Activated naive CD8-positive, alpha-beta T cell treated with anti-CD3 and anti-CD28 coated beads, Interleukin-2, amount 10 ng/mL, durations not matched to agents 7 days and 5 days (primary cell): Measurements from ENCODE around the gene NR2F6. TPM values are rescaled to one million over a fixed set of nuclear protein-coding genes. Genes with fewer than 3 reads are reported as not detected.

Experiments used
- ATAC-seq: fragments of 150-1000 bp; cut with Tn5 transposase; one replicate; pipeline ENCODE4 v1.10.0; 2021; ENCODE audit warnings: low read depth, moderate library complexity
- POLR2A ChIA-PET: fragments of 350-600 bp; sonication (Branson Sonifier 250); formaldehyde crosslinking; loops from one replicate; lab custom pipeline; 2021; ENCODE audit warnings: antibody characterized with exemption; lab: Charles Lee
- DNase-seq: peaks from one replicate; pipeline ENCODE4 v3.0.0; 2021
- H3K27ac Mint-ChIP-seq: one replicate; pipeline ENCODE4 v1.8.0; 2022; ENCODE audit warnings: mild to moderate bottlenecking, mixed read lengths
- H3K27me3 Mint-ChIP-seq: one replicate; pipeline ENCODE4 v1.8.0; 2022; ENCODE audit warnings: mild to moderate bottlenecking, moderate library complexity, mixed read lengths
- H3K36me3 Mint-ChIP-seq: one replicate; pipeline ENCODE4 v1.8.0; 2021; ENCODE audit warnings: mild to moderate bottlenecking, mixed read lengths
- H3K4me1 Mint-ChIP-seq: one replicate; pipeline ENCODE4 v1.8.0; 2021; ENCODE audit warnings: mixed read lengths
- H3K4me3 Mint-ChIP-seq: one replicate; pipeline ENCODE4 v1.8.0; 2022; ENCODE audit warnings: mild to moderate bottlenecking, moderate library complexity, mixed read lengths
- H3K9me3 Mint-ChIP-seq: one replicate; pipeline ENCODE4 v1.8.0; 2021; ENCODE audit warnings: mixed read lengths
- total RNA-seq, 2 experiments: library from RNA; stranded (reverse); gene quantifications; one replicate each; pipeline ENCODE4 v1.2.3, GENCODE V29; 2021

NR2F6 gene
- total RNA-seq, 2 experiments from 2014 or later: 2.3 to 3.0 TPM

DNA sequence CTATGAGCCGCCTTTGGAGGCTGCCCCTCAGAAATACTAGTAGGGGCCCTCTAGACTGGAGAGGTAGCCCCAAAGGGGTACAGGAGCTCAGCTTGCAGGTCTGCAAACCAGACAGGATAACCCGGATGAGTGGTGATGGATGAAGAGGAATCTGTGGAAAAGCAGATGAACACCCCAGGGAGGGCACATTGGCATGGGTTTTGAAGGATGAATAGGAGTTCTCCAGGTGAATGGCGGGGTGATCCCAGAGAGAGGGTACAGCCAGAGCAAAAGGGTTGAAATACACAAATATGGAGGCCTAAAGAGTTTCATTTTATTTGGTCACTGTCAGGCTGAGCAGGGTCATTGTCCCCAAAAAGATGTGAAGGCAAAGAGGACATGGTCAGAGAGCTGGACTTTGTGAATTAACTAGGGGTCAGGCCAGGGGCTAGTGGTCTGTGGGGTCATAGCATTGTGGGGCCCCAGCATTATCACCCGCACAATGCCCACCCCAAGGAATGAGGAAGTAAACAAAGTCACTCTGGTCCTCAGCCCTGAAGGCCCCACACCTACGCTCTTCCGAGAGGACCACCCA lies 4.8 kb downstream of the NR2F6 start:
- Mint-ChIP-seq H3K4me3 (no peak overlapping the region), H3K4me1 (peaks cover 1% of the 10 kb centered on the region), H3K27me3 (peaks cover 15% of the 10 kb centered on the region), H3K27ac (no peak overlapping the region), H3K9me3 (no peaks in the 10 kb centered on the region), H3K36me3 (no peaks in the 10 kb centered on the region)
- DNase-seq (no peak), ATAC-seq (no peak)
- POLR2A ChIA-PET: interaction anchor here (0.6 to 2.0 kb wide), 3 partner anchors 14 to 89 kb away, joined by 3 to 8 read pairs (median 4); partner anchors contain the start of gene OCEL1

DNA sequence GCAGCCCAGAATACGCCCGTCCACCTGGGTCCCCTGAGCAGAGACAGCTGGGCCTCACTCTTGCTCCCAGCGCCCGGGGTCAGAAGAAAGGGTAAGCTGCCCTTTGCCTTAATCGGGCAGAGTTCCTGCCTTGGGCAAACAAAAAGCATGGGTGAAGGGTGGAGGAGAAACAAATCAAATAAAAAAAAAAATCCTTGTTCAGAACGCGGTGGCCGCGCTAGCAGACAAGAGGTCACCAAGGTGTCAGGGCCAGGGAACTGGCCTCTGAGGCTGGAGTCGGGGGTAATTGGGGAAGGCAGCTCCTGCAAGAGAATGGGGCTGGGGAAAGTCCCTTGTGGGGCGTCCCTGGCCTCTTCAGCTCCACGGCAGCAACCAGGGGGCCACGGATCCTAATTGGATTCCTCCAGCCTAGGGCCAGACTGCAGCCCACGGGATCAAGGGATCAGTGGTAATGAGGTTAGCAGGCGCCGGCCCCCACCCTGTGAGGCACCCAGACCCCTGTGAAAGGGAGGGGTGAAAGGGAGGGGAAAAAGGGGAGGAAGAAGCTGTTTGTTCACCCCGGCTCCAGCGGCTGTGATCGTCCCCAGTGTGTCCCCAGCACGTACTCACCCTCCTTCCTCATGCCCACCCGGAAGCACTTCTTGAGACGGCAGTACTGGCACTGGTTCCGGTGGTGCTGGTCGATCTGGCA lies 5.5 kb downstream of the NR2F6 start:
- POLR2A ChIA-PET: interaction anchor here (0.6 to 2.0 kb wide), 3 partner anchors 14 to 88 kb away, joined by 3 to 8 read pairs (median 4); partner anchors contain the start of gene OCEL1
- no peak overlapping the region for H3K4me3 Mint-ChIP-seq
- H3K27ac Mint-ChIP-seq: no peak overlapping the region
- H3K4me1 Mint-ChIP-seq: peaks cover 1% of the 10 kb centered on the region
- peaks cover 15% of the 10 kb centered on the region for H3K27me3 Mint-ChIP-seq
- H3K9me3 Mint-ChIP-seq: no peaks in the 10 kb centered on the region
- H3K36me3 Mint-ChIP-seq: no peaks in the 10 kb centered on the region
- ATAC-seq (no peak), DNase-seq (no peak)

DNA sequence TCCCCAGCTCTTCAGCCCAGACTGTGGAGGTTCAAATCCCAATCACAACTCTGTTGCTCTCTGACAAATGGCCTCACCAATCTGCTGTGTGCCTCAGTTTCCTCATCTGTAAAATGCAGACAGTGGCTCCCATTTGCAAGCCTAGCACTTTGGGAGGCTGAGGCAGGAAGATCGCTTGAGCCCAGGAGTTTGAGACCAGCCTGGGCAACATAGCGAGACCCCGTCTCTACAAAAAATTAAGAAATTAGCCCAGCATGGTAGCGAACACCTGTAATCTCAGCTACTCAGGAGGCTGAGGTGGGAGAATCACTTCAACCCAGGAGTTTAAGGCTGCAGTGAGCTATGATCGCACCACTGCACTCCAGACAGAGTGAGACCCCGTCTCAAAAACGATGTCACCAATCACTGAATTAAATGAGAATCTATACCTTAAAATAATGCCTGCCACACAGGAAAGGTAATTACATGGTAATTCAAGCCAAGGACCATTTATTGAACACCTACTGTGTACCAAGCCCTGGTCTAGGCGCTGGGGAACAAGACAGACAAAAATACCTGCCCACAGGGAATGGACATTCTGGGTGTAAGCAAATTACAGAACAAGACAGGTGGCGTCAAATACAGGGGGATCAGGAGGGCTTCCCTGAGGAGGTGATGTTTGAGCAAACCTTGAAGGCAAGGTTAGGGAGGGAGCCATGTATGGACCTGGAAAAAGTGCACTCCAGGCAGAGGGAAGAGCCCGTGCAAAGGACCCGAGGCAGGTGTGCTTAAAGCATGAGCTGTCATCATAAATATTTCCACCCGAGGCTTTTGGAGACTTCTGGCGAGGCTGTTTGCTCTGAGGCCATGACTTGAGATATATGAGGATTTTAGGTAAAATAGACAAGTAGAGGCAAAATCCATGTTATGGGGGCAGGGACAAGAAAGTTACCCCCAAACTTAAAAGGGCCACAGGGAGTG lies 7.7 kb downstream of the NR2F6 start:
- DNase-seq: no peak
- Mint-ChIP-seq H3K4me3 (no peak overlapping the region), H3K9me3 (no peaks in the 10 kb centered on the region), H3K4me1 (peaks cover 5% of the 10 kb centered on the region), H3K36me3 (peaks cover 2% of the 10 kb centered on the region), H3K27me3 (peaks cover 5% of the 10 kb centered on the region), H3K27ac (no peak overlapping the region)
- POLR2A ChIA-PET: interaction anchor here (1.2 kb wide), 1 partner anchor 11 kb away, joined by 3 read pairs; no protein-coding TSS in a partner anchor
- no peak for ATAC-seq

DNA sequence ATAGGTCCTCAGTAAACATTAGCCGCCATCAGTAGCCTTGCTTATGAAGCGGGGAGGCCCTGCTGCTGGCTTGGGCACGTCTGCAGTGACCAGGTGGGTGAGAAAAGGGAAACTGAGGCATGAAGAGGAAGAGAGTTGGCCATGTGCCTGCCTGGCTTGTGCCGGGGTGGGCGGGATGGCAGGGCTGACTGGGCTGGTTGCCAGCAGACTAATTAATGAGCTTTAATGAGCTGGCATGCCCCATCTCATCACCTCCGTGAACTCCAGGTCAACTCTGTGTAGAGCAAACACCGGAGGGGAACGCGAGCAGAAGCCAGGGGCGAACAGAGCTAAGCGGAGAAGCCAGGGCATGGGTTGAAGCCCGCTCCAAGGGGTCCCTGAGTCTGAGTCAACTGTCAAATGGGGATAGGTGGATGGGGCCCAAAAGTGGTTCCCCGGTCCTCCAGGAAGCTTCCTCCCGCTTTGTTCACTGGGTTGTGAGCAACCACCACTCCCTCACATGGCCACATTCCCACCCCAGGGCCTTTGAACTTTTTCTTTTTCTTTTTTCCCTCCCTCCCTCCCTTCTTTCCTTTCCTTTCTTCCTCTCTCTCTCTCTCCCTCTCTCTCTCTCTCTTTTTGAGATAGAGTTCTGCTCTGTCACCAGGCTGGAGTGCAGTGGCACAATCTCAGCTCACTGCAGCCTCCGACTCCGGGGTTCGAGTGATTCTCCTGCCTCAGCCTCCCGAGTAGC lies 8.7 kb downstream of the NR2F6 start:
- Mint-ChIP-seq H3K4me3 (peak overlapping the region; percentile 25), H3K36me3 (peaks cover 2% of the 10 kb centered on the region), H3K27ac (no peak overlapping the region), H3K9me3 (no peaks in the 10 kb centered on the region), H3K27me3 (peaks cover 5% of the 10 kb centered on the region), H3K4me1 (peaks cover 5% of the 10 kb centered on the region)
- DNase-seq (no peak), ATAC-seq (no peak)
- POLR2A ChIA-PET: interaction anchor here (0.6 to 1.2 kb wide), 3 partner anchors 10 to 61 kb away, joined by 3 read pairs; partner anchors contain the start of gene BABAM1

DNA sequence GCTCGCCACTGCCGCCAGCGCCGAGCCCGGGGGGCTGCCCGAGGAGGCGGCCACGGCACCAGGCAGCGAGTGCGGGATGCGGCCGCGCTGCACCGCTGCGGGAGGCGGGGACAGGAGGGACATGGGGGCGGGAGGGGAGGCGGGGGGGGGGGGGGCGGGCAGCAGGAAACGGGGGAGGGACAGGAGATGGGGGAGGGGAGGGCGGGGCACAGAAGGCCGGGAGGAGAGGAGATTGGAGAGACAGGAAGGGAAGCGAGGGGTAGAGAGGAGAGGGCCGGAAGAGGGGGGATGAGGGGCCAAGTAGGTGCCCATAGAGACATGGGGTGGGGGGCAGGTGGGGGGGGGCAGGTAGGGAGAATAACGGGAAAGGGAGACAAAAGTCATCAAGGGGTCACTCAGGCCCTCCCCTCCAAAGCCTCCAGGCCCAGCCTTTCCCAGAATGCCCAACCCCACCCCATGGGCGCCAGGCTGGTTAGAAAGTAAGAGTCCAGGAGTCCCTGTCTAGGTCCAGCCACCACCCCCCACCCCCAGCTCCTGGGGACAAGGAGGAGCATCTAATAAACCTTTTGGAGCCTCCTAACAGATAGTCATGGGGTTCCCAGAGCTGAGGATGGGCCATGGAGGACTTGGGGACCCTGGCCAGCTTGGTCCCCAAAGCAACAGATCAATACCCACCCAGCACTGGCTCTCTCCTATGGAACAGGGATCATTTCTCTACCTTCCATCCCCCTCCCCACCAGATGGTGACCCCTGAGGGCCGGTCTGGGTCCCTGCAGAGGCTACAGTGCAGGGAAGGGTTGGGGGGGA lies 9.5 kb downstream of the NR2F6 start:
- Mint-ChIP-seq H3K27ac (no peak overlapping the region), H3K27me3 (peaks cover 5% of the 10 kb centered on the region), H3K9me3 (no peaks in the 10 kb centered on the region), H3K4me1 (peaks cover 5% of the 10 kb centered on the region), H3K4me3 (peak overlapping the region; percentile 55), H3K36me3 (peaks cover 2% of the 10 kb centered on the region)
- POLR2A ChIA-PET: interaction anchor here (0.7 to 2.1 kb wide), 10 partner anchors 10 to 159 kb away, joined by 3 to 26 read pairs (median 4); partner anchors contain the start of genes OCEL1 and USE1
- ATAC-seq (peak; percentile 27), DNase-seq (no peak)

DNA sequence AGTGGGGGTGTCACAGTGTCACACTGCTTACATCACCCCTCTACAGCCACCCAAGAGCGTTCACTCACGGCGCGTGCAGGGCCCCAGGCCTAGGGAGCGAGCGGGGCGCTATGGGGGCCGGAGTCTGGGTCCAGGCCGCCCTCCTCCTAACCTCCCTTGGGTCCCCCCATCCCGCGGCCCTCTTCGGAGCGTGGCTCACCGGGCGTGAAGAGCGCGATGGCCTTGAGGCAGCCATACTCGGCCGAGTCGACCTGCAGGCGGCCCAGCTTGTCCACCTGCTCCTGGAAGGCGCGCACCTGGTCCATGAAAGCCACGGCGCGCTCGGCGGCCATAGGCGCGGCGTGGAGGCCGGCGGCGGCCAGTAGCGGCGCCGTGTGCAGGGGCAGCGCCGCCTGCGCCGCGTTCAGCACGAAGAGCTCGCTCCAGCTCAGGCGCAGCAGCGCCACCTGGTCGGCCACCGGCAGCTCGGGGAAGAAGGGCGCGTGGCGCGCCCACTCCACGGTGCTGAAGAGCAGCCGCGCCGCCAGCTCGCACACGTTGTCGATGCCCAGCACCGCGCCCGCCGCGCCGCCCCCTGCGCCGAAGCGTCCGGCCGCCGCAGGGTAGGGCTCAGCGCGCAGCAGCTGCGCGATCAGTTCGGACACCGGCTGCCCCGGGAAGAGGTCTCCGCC lies 10.3 kb downstream of the NR2F6 start:
- peaks cover 3% of the 10 kb centered on the region for H3K36me3 Mint-ChIP-seq
- no peaks in the 10 kb centered on the region for H3K27me3 Mint-ChIP-seq
- POLR2A ChIA-PET: interaction anchor here (0.5 to 2.1 kb wide), 12 partner anchors 9 to 174 kb away, joined by 3 to 26 read pairs (median 5); partner anchors contain the start of genes OCEL1 and USE1
- peak; percentile 94 for ATAC-seq
- peak overlapping the region; percentile 81 for H3K4me3 Mint-ChIP-seq
- H3K27ac Mint-ChIP-seq: peak overlapping the region; percentile 56
- peak; percentile 84 for DNase-seq
- H3K4me1 Mint-ChIP-seq: peaks cover 5% of the 10 kb centered on the region
- H3K9me3 Mint-ChIP-seq: no peaks in the 10 kb centered on the region

DNA sequence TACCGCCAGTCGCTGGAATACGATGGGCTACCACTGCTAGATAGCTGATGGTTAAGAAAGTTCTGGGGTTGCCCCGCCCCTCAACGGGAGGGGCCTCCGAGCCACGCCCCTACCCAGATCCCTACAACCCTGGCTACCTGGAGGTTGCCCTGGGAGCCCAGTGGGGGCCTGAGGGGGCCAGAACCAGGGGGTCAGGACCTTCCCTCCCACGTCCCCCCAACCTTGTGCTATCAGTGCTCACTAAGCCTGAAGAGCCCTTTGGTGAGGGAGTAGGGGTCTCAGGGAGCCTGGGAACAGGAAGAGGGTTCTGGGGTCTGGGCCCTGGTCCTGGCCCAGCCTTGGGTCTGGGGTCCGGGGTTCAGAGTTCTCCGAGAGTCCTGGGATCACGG lies 10.8 kb downstream of the NR2F6 start:
- no peaks in the 10 kb centered on the region for H3K27me3 Mint-ChIP-seq
- H3K36me3 Mint-ChIP-seq: peaks cover 3% of the 10 kb centered on the region
- DNase-seq: peak; percentile 80
- POLR2A ChIA-PET: interaction anchor here (0.5 to 2.1 kb wide), 10 partner anchors 9 to 174 kb away, joined by 3 to 26 read pairs (median 7); partner anchors contain the start of genes ANKLE1, OCEL1 and USE1
- H3K4me1 Mint-ChIP-seq: peaks cover 5% of the 10 kb centered on the region
- ATAC-seq: peak; percentile 57
- H3K27ac Mint-ChIP-seq: peak overlapping the region; percentile 56
- H3K9me3 Mint-ChIP-seq: no peaks in the 10 kb centered on the region
- H3K4me3 Mint-ChIP-seq: peak overlapping the region; percentile 81

DNA sequence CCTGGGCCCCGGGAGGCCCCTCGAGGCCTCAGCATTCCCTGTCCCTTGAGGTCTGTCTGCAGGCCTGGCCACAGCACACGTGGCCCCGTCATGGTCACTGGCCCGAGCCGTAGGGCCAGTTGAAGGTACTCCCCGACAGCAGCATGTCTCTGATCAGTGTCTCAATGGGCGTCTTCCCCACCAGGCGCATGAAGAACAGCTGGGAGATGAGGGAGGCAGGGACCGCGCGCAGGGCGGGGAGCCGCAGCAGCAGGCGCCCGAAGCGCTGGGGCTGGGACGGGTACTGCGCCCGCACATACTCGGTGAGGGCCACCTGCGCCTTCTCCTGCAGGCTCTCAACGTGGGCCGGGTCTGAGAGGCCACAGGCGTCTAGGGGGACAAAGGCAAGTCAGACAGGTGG lies 13.5 kb downstream of the NR2F6 start:
- ATAC-seq (no peak), DNase-seq (no peak)
- Mint-ChIP-seq H3K27ac (no peak overlapping the region), H3K4me1 (peaks cover 7% of the 10 kb centered on the region), H3K9me3 (no peaks in the 10 kb centered on the region), H3K27me3 (no peaks in the 10 kb centered on the region), H3K4me3 (no peak overlapping the region), H3K36me3 (peaks cover 6% of the 10 kb centered on the region)
- POLR2A ChIA-PET: interaction anchor here (0.5 to 1.5 kb wide), 2 partner anchors 17 to 1339 kb away, joined by 3 to 7 read pairs; partner anchors contain the start of gene USE1

DNA sequence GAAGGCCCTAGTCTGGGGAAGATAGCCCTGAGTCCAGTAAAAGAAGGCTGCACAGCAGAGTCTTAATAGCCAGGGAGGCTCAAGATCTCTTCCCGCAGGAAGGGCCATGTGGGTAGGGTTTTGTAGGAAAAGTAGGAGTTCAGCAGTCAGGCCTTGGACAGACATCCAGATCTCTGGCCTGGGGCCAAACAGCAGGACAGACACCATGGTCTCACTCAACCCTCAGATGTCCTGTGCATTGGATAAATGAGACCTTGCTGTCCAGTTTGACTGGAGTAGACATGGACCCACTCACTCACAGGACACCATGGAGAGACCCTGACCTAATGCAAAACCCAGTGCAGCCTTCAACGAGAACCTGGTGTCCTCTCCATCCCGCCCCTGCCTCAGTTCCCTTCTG lies 15.8 kb downstream of the NR2F6 start:
- no peak overlapping the region for H3K27ac Mint-ChIP-seq

DNA sequence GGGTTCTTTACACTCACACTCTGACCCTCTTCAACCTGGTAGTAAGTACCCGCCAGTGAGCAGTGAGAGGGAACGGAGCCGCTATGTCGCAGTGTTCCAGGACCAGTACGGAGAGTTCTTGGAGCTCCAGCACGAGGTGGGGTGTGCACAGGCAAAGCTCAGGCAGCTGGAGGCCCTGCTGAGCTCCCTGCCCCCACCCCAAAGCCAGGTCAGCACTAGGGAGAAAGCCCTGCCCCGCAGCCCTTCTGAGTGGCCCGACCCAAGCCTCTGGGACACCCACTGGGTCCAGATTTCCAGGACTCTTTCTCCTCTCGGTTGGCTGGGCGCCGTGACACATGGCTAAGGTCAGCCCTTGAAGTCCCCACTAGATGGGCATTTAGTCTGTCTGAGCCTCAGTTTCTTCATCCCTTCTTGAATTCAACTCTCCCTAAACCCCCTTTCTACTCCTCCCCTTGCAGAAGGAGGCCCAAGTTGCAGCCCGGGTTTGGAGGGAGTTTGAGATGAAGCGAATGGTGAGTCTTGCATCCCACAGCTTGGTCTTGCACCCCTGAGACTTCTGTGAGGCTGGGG lies 17.8 kb downstream of the NR2F6 start:
- peaks cover 7% of the 10 kb centered on the region for H3K4me1 Mint-ChIP-seq
- H3K27me3 Mint-ChIP-seq: no peaks in the 10 kb centered on the region
- POLR2A ChIA-PET: interaction anchor here (0.8 to 3.1 kb wide), 2 partner anchors 13 to 31 kb away, joined by 3 to 48 read pairs; partner anchors contain the start of gene USE1
- DNase-seq: no peak
- H3K9me3 Mint-ChIP-seq: no peaks in the 10 kb centered on the region
- H3K4me3 Mint-ChIP-seq: no peak overlapping the region
- H3K27ac Mint-ChIP-seq: no peak overlapping the region
- H3K36me3 Mint-ChIP-seq: peaks cover 5% of the 10 kb centered on the region
- ATAC-seq: no peak

More for the DNA sequence above, 15.8 kb downstream of the NR2F6 start:
- H3K36me3 Mint-ChIP-seq: peaks cover 6% of the 10 kb centered on the region
- peaks cover 11% of the 10 kb centered on the region for H3K4me1 Mint-ChIP-seq
- no peaks in the 10 kb centered on the region for H3K27me3 Mint-ChIP-seq
- H3K9me3 Mint-ChIP-seq: no peaks in the 10 kb centered on the region
- no peak for ATAC-seq
- H3K4me3 Mint-ChIP-seq: no peak overlapping the region
- POLR2A ChIA-PET: no interaction called here
- DNase-seq: no peak
